GM13976 (cell line): Measurements from ENCODE around the gene MGARP.

Experiments used
- DNase-seq: peaks from one replicate; pipeline ENCODE4 v3.0.0; 2012; ENCODE audit warnings: low spot score
- CTCF ChIP-seq: IDR thresholded peaks from 2 replicates; pipeline ENCODE4 v1.5.1; 2012; ENCODE audit warnings: borderline replicate concordance, mild to moderate bottlenecking; ENCODE audit not compliant: insufficient read depth; ENCODE audit errors: extremely low read depth, missing control alignments, control extremely low read depth
- in situ Hi-C: fragments of 300-500 bp; cut with MboI; formaldehyde crosslinking; loops from one replicate; pipeline ENCODE4 v1.12.0; 2022; ENCODE audit warnings: low sequenced_read_pairs, mixed read lengths, inconsistent platforms; ENCODE audit not compliant: unreplicated experiment

MGARP gene

GRCh38 chr4:139246166-139246565, 33.9 kb downstream of the MGARP start:
- TF ChIP-seq CTCF, result no peak
- in situ Hi-C loops, result no loop called here

DNA sequence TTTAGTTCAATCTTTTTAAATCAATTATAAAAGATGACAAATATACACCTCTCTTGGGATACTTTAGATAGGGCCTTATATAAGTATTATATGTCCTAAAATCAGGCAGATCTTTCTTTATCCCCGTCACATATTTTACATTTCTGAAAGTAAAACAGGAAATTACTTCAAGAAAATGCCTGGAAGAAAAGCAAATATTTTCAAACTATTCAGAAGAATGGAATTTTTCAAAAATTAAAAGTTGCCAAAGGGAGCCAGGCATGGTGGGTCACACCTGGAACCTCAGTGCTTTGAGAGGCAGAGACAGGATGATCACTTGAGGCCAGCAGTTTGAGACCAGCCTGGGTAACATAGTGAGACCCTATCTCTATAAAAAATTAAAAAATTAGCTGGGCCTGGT, 34.4 kb downstream of the MGARP start:
- no peak for DNase-seq
- in situ Hi-C loops, result no loop called here
- TF ChIP-seq CTCF, result no peak

More at GRCh38 chr4:139246166-139246565, 33.9 kb downstream of the MGARP start:
- DNase-seq, result no peak

- TF ChIP-seq CTCF, result no peak
- in situ Hi-C loops, result no loop called here
- DNase-seq, result no peak
These were observed 36.3 kb downstream of the MGARP start for GRCh38 chr4:139243448-139244365.

DNA sequence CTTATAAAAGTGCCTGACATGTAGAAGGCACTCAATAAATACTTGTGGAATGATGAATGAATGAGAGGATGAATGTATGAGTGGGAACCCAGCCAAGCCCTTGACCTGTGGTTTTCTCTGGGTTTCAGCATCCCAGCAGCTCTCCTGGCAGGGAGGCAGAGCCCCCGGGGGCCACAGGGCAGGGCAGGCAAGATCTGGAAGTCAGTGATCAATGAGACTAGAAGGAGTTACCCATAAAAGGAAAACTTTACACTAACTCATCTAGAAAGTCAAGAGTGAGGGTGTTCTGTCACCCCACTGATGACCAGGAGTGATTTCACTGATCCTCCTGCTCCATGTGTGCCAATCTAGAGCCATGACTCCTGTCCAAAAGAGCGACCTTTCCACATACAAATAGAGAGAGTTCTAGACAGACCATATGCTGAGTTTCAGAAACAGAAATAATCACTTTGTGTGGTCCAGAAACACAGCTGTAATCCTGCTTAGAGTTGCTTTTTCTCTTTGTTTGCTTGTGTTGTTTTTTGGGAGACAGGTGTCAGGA, 37.4 kb downstream of the MGARP start:
- DNase-seq, result no peak
- no peak for TF ChIP-seq CTCF
- in situ Hi-C loops, result no loop called here

- DNase-seq, result no peak
- TF ChIP-seq CTCF, result no peak
- in situ Hi-C loops, result no loop called here
These were observed 38.3 kb downstream of the MGARP start for GRCh38 chr4:139241784-139242151.

GRCh38 chr4:139241086-139241783, 38.8 kb downstream of the MGARP start:
- DNase-seq, result no peak
- no peak for TF ChIP-seq CTCF
- in situ Hi-C loops, result no loop called here
